Adrenal gland (tissue), 5 donors: ENCODE results near the gene MED1.

Experiments
- CTCF ChIP-seq, 6 experiments: fragments of 450-650 bp in 4 of 6; fragments of 200-600 bp in 2 of 6; sonication (generic) in 1 of 6; IDR thresholded peaks; 1 replicate in 5 of 6; 2 replicates in 1 of 6; pipeline versions ENCODE4 v1.5.1 to v1.8.0; 2016 to 2021; ENCODE audit warnings: antibody characterized with exemption in 6 of 6, mild to moderate bottlenecking in 2 of 6, moderate library complexity in 1 of 6
- POLR2A ChIP-seq, 2 donors: fragments of 450-650 bp; IDR thresholded peaks; one replicate each; pipeline ENCODE4 v1.6.1; 2017; ENCODE audit warnings: antibody characterized with exemption in 2 of 2, mild to moderate bottlenecking in 2 of 2, moderate library complexity in 1 of 2
- donor health status: DM: no; HTN: no; CAD: no.

GRCh38 chr17:39402244-39402889, 48.7 kb downstream of the MED1 start:
- no peak for TF ChIP-seq CTCF (IDR thresholded peaks at IDR 0.05)
- TF ChIP-seq POLR2A (IDR thresholded peaks at IDR 0.05): no peak
